IPS-NIHi11 (cell line): Measurements from ENCODE around the gene BEGAIN.

Experiments
- DNase-seq: peaks from one replicate; pipeline ENCODE4 v3.0.0; 2012; ENCODE audit warnings: mixed read lengths, low spot score

The BEGAIN gene

DNA sequence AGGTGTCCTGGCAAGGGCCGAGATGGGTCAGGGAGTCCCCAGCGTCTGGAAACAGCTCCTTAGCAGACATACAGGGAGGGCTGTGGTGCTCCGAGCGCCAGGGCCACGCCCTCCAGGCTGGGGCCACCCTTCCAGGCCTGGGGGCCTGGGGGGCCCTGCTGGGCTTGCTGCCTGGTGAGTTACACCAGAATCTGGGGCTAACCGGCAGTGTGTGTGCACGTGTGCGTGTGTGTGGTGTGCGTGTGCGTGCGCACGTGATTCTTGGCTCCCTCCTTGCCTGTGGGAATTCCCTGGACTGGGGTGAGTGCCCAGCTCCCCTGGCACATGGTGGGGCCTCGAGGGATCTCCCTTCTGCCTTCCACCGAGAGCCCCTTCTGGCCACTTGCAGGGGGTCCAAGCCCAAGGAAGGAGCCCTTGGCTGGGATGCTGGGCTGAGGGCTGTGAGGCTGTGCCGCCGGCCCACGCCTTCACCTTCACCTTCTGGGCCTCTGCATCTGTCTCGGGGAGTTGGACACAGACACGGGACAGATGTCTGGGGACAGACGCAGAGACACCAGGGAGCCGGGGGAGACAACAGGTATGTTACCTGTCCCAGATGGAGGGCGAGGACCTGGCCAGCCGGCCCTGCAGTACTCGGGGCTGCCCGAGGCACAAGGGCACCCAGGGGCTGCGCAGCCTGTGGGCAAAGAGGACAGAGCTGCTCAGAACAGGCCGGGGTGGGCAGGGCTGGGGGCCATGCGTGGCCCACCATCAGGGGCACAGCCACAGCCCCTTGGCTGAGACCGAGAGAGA is 37.2 kb downstream of the BEGAIN start:
- no peak for DNase-seq

DNA sequence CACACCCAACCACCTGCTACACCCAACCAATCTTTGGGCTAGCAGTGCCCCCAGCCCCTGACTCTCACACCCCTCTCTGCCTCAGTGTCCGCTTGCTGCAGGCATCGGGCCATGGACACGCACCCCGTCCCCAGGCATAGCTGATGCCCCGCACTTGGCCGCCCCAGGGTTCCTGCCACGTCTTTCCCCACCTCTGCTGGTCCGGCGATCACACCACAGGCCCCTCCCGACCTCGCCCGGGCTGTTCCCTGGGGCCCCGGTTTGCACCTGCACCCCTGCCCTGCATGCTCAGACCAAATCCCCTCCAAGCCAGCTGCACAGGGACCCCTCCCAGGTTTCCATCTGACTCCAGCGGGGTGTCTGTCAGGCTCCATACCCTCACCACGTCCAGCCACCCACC is 38.3 kb downstream of the BEGAIN start:
- DNase-seq, result no peak

DNA sequence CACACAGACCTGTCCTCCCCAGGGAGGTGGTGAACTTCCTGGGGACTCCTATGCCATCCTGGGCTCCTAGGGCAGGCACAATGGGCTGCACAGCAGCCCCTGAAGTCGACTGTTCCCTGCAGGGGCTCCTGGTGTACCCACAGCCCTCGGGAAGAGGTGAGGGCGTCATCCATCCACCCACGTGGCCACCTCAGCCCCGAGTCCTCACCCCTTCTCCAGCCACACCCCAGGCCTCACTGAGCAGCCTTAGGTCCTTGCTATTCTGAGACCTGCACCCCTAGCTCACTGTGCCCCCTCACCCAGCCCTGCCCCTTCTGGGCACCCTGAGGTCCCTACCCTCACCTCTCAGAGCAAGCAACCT is 38.9 kb downstream of the BEGAIN start:
- DNase-seq, result no peak

DNA sequence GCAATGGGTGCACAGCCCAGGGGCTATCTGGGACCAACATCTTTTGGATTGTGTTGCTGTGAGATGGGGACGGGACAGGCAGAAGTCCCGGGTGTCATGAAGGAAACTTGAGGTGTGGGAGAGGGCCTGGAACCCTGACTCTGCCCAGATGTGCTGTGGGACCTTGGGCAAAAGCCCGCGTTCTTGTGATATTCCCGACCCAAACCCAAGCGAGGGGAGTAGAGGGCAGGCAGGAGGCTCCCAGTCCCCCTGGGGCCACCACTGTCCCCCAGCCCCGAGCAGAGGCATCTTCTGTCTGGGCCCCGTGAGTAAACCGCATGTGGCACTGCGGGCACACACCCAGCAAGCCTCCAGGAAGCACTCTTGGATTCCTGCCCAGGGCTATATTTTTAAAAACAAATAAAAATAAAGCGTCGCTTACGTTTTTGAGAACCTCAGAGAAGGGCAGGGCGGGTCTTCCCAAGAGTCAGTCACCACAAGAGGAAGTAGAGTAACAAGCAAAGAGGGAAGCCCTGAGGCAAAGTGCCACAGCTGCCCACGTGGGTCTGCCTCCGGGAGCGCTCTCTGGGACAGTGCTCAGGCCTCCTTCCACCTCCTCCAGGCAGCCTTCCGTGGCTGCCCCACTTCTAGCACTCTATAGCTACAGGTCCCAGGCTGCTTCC is 39.5 kb downstream of the BEGAIN start:
- no peak for DNase-seq

DNA sequence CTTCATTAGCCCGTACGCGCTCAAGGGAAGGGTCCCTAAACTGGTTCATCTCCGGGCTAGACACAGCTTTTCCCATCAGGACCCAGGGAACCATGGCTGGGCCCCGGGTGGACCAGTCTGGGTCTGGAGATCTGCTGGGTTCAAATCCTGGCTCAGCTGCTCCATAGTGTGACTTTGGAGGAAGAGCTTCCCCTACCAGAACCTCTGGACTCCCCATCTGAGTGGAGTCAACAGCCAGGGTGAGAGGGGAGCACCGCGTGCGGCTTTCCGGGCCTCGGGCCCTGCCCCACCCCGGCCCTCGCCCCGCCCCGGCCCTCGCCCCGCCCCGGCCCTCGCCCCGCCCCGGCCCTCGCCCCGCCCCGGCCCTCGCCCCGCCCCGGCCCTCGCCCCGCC is 41.2 kb downstream of the BEGAIN start:
- DNase-seq, result peak; percentile 82

DNA sequence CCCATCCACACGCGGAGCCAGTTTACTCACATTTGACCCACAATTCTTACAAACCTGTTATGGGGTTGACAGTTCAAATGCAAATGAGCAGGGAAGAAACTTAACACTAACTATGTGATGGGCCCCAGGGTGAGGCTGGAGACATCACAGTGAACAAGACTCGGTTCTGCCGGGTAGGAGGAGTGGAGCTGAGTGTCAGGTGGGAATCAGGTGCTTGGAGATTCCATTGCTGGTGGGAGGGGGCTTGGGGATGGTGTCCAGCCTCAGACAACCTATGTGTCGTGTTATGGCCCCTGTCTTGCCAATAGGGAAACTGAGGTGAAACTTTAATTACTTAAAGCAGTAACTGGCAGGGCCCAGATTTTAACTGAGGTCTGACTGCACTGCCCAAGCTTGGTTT is 41.9 kb downstream of the BEGAIN start:
- DNase-seq, result no peak

DNA sequence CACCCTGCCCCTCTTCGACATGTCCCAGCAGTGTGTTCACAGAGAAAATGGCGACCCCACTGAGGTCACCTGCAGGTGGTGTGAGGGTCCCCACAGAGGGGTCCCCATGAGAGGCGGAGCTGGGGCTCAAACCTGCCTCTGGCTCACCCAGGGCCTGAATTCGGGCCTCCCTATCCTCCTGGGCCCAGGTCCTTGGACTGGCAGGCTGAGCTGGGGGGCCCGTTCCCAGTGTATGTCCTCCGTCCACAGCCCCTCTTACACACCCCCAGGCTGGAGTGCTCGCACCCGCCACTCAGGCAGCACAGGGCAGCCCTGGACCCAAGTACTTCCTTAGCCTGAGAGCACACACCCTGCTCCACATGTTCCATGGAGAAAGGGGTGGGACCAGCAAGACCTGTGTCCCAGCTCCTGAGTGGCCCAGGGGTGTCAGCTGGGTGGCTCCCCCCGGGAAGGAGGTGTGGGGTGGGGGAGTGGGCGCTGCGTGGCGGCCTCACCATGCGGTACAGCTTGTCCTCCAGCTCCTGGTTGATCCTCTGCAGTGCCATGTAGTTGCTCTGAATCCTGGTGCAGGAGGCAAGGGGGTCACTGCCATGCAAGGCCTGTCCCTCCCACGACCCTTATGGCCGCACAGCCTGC is 42.6 kb downstream of the BEGAIN start:
- no peak for DNase-seq

DNA sequence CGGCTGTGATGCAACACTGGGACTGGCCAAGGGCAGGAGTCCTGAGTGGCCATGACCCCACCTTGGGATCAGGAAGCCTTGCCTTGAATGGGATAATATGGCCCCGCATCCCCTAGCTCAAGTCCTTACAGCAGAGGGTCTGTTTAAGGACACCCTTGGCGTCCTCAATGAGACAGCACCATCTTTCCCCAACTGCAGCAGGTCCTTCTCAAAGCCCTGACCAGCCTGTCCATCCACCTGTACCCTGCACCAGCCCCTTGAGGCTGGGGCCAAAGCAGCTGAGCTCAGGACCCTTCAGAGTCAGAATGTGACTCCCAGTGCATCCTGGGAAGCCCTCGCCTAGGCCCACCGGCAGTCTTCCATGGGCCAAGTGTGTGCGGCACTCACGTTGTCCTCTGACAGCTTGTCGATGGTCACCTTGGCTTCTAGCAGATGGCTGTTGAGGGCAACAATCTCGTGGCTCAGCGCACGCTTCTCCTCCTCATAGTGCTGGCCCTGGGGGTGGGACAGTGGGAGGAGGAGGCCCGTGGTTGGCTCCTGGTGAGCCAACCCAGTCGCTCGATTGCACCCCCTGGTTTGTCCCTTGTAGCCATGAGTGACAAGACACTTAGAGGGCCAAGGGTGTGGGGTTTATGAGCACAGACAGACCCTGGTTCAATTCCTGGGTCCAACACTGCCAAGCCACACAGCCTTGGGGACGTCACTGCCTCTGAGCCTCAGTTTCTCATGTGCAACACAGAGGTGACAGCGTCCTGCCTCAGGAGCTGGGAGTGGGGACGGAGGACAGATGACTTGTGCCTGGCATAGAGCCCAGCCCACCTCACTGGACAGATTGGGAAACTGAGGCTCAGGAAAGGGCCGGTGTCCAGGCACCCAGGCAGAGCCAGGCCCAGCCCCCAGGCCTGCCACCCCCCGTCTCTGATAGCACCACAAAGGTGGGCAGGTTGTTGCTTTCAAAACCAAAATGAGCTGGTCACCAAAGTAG is 43.5 kb downstream of the BEGAIN start:
- no peak for DNase-seq

DNA sequence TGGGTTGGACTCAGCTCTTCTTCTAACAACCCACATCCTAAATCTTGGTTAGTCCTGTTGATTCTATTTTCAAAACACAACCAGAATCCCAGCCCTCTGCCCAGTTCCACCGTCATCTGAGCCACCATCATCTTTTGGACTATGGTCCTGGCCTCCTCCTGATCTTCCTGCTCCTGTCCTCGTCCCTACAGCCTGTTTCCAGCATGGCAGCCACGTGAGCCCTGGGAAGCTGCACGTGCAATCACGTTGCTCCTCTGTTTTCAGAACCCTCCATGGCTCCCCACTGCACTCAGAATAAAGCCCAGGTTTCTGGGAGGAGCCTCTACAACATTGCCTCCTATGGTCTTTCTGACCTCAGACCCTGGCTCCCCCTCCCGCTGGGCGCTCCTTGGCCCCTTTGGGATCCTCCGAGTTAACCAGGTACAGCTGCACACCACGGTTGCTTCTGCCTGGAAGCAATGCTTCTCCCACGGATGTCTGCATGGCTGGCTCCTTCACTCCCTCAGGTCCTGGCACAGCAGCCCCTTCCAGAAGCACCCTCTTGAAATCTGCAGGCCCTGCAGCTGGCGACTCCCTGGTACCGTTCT is 44.5 kb downstream of the BEGAIN start:
- no peak for DNase-seq

DNA sequence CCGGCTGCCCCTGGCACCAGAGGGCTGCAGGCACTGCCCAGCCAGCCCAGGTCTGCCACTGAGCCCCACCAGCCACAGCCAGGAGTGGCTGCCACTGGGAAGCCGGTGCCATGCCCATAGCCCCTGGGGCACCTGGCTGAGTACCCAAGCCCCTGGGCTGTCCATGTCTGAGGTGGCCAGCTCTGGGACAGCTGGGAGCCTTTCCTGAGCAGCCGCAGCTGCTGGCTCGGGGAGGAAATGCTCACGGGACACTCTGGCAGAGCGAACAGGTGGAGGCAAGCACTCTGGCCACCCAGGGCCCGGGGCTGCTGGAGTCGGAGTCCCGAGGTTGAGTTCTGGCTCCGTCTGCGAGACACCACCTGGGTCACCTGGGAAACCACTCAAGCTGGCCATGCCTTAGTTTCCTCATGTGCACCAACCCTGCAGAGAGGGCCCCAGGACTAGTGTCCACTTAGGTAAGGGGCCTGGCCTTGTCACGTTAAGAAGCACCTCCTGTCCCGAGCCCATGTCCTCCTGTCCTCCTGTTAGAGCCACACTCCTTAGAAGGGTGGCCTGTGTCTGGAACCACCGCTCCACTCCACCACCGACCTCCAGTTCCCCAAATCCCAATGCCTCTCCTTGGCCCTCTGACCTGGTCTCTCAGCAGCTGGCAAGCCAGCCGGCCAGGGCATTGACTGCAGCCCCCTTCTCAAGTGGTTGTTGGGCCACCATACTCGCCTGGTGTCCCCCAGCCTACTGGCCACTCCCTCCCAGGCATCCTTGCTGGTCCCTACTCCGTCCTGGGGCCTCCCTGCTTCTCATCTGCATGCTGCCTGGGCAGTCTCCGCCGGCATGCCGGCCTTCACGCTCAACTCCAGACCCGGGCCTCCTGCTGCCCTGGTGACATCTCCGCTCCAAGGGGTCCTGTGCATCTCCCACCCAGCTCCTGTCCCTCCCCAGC is 45.3 kb downstream of the BEGAIN start:
- DNase-seq, result no peak

DNA sequence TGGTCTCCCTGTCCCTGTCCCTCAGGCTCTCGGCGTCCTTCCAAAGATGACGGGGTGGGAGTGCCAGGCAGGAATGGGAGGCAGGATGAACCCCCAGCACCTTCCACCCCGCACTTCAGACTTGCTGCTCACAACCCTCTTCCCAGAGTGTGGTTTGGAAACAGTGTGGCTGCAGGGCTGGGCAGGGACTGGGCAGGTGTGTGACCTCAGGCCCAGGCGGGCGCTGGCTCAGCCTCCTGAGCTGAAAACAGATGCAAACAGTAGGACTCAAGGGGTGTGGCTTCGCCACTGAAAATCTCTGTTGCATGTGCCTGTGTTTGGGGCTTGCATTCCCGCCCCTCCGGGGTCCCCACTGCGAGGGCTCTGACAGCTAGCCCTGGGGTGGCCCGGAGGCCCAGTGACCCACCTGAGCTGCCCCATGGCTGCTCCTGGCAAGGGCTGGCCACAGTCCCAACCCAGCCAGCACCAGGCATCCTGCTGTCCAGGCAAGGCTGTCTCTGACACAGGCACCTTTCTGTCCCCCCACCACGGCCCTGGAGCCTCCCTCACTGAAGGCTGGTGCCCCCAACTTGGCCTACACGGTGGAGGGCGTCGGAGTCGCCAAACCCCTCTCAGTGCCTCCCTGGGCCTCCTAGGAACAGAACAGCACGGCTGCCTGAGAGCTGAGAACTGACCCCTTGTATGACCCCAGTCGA is 46.1 kb downstream of the BEGAIN start:
- no peak for DNase-seq

DNA sequence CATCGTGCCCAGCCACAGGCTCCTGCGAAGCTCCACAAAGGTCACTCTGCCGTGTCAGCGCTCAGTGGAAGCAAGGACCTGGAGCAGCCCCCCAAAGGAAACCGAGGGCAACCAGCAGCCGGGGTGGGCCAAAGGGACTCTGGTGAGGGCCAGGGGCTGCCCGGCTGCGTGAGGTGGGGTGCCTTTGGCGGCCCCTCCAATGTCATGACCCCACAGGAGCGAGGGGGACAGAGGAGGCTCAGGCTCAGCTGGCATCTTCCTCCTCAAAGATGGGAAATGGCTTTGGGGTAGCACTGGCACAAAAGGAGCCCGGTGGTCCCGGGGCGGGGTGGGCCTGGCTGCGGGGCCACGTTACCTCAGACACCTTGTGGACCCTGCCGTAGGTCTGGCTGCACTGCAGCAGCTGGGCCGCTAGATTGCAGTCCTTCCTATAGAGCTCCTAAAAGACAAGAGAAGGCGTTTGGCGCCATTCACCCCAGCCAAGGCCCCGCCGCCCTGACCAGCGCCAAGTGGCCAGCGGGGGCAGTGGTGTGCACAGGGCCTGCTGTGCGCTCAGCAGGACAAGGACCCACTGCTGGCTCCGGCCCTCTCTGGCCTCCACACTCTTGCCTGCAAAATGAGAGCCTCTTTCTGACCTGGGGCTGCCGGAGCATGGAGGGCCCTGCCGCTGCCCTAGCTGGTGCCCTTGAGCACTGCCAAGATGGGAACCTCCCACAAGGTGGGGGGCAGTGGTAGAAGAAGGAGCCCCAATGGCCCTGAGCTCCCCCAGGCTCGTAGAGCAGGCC is 46.9 kb downstream of the BEGAIN start:
- DNase-seq, result peak; percentile 75

DNA sequence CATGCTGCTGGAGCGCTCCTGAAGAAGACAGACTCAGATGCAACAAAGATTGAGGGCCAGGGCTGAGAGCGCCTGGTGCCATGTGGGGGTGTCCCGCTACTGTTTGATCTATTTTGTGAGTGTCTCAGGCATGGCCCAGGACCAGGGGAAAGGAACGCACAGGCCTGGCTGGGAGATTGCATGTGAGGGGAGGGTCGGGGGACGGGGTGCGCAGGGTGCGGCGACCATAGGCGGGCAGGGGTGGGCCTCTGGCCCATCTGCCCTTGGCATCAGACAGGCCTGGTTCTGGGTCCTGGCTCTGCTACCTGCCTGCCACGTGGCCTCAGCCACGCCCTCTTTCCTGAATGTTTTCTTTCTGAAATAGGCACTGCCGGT is 47.5 kb downstream of the BEGAIN start:
- DNase-seq, result no peak

DNA sequence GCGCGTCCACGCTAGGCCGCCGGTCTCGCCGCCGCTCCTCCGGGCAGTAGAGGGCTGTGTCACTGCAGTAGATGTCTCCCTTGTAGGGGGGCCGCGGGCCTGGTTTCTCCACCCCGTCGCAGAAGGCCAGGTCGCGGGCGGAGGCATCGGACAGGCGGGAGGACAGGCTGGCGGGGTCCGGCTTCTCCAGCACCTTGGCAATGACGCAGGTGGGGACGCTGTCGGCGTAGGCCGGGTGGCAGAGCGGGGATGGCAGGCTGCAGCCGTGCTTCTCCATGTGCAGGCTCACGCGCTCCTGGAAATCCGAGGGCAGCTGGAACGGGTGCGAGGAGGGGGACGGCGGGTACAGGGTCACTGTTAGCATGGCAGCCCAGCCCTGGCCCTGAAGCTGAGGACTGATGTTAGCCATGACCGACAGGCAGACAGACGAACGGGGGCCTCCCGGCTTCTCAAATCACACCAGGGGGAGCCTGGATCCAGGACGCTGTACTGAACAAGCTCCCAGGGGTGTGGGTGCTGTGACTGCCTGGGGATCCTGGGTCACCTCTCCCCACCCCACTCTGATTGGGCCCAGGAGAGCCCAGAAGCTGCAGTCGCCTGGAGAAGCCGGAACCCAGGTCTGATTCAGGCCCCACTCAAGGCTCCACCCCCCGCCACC is 48.1 kb downstream of the BEGAIN start:
- DNase-seq, result no peak

DNA sequence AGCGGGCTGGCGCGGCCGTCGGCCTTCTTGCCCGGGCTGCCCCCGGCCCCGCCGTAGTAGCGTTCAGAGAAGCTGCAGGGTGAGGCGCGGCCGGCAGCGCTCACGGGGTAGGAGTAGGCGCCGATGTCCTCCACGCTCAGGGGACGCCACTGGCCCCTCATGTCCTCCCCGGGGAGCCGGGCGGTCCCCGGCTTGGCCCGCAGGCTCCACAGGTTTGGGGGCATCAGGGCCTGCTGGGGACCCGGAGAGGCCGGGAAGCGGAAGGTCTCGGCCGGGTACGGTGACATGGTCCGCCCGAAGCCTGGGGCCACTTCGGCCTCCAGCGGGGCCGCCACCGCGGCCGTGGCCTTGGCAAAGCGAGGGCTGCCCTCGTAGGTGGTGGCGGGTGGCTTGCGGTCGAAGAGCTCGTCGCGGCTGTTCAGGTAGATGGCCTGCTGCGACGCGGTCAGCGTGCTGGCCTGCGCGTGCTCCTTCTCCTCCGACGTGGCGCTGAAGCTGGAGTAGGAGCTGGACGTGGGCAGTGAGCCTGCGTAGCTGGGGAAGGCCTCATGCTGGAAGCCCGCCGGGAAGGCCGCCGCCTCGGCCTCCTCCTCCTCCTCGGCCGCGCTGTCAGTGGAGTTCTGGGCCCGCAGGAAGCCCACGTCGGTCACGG is 48.7 kb downstream of the BEGAIN start:
- DNase-seq, result no peak

DNA sequence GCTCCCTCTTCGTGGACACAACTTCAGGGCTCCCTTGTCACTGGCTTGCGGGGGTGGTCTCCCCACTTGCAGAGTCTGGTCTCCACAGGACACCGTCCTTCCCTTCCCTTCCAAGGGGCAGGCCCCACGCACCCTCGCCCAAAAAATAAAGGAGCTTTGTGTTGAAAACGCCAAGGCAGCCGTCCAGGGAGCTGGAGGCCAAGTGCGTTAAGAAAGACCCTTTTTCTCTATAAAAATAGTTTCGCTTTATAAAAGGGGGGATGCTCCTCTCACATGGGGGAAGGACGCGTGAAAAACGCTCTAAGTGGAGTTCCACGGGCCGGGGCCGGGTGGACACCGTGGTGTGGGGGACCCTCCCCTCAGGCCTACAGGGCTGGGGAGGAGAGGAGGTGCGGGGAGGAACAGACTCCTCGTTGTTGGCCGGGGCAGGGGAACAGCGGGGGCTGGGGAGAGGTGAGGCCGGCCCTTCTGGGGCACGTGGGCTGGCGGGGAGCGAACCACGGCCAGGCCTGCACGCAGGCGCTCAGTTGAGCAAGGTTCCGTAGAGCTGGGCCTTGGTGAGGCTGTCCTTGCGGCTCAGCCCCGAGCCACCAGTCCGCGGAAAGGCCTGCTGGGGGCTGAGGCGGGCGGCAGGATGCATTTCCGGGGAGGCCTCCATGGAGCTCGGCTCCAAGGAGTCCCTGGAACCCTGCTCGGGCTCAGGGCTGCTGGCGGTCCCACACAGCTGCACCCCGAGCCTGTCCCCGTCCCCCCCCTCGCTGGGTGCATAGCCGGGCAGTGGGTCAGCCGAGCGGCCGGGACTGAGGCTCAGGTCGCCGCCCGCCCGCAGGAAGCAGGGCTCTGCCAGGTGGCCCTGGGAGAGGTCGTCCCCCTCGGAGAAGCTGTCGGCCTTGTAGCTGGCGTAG is 49.5 kb downstream of the BEGAIN start:
- no peak for DNase-seq
